Measurements from ENCODE around the gene NT5DC1. TPM values are rescaled to one million over a fixed set of nuclear protein-coding genes. Genes with fewer than 3 reads are reported as not detected.

Gene NT5DC1
- total and polyA plus RNA-seq, 11 donors: 6.5 to 72.4 (median 50.9) TPM

GRCh38 chr6:116078522-116078921 lies 22.1 kb upstream of the NT5DC1 start:
- ATAC-seq (no peak), DNase-seq (no peak)
- H3K27ac ChIP-seq: no peak overlapping the region
- 65 to 74% (median 70%) methylated on average over 3 of the region's 3 CpGs for WGBS, 4 donors
- no peaks in the 10 kb centered on the region for H3K36me3 ChIP-seq
- H3K9me3 ChIP-seq: no peaks in the 10 kb centered on the region
- TF ChIP-seq POLR2A (IDR thresholded peaks at IDR 0.05) (no peak), CTCF (IDR thresholded peaks at IDR 0.05) (no peak)
- H3K27me3 ChIP-seq: no peaks in the 10 kb centered on the region
- H3K4me3 ChIP-seq: no peak overlapping the region
- H3K4me1 ChIP-seq: peaks cover 0 to 12% (median 0%) of the 10 kb centered on the region in 12 donors
- intact Hi-C loops (cut with DNase I): no loop called here

GRCh38 chr6:116078945-116079344 lies 21.7 kb upstream of the NT5DC1 start:
- H3K27me3 ChIP-seq: no peaks in the 10 kb centered on the region
- 96 to 98% (median 98%) methylated on average over 3 of the region's 3 CpGs for WGBS, 4 donors
- TF ChIP-seq CTCF (IDR thresholded peaks at IDR 0.05): no peak
- no peak for TF ChIP-seq POLR2A (IDR thresholded peaks at IDR 0.05)
- H3K4me3 ChIP-seq: no peak overlapping the region
- no peaks in the 10 kb centered on the region for H3K36me3 ChIP-seq
- H3K27ac ChIP-seq: no peak overlapping the region
- ATAC-seq (no peak), DNase-seq (no peak)
- peaks cover 0 to 8% (median 0%) of the 10 kb centered on the region in 12 donors for H3K4me1 ChIP-seq
- intact Hi-C loops (cut with DNase I): no loop called here
- H3K9me3 ChIP-seq: no peaks in the 10 kb centered on the region

- DNase-seq (no peak), ATAC-seq (no peak)
- H3K36me3 ChIP-seq: no peaks in the 10 kb centered on the region
- no peak overlapping the region for H3K4me3 ChIP-seq
- H3K27ac ChIP-seq: no peak overlapping the region
- intact Hi-C loops (cut with DNase I): no loop called here
- H3K4me1 ChIP-seq: peaks cover 0 to 5% (median 0%) of the 10 kb centered on the region in 12 donors
- H3K27me3 ChIP-seq: no peaks in the 10 kb centered on the region
- WGBS, 4 donors: 89 to 91% (median 89%) methylated on average over 5 of the region's 5 CpGs
- H3K9me3 ChIP-seq: no peaks in the 10 kb centered on the region
- TF ChIP-seq CTCF (IDR thresholded peaks at IDR 0.05): no peak
- TF ChIP-seq POLR2A (IDR thresholded peaks at IDR 0.05): no peak
Observed at GRCh38 chr6:116083052-116083451, 17.6 kb upstream of the NT5DC1 start.

GRCh38 chr6:116084284-116084683 lies 16.4 kb upstream of the NT5DC1 start:
- H3K27me3 ChIP-seq: no peaks in the 10 kb centered on the region
- DNase-seq (no peak), ATAC-seq (peak in 2 of 4 donors; percentile 24 to 33)
- H3K4me3 ChIP-seq: no peak overlapping the region
- no peak overlapping the region for H3K27ac ChIP-seq
- H3K36me3 ChIP-seq: no peaks in the 10 kb centered on the region
- TF ChIP-seq CTCF (IDR thresholded peaks at IDR 0.05) (no peak), POLR2A (IDR thresholded peaks at IDR 0.05) (no peak)
- intact Hi-C loops (cut with DNase I): no loop called here
- 57 to 74% (median 62%) methylated on average over 2 of the region's 2 CpGs for WGBS, 4 donors
- peaks cover 0 to 5% (median 0%) of the 10 kb centered on the region in 12 donors for H3K4me1 ChIP-seq
- no peaks in the 10 kb centered on the region for H3K9me3 ChIP-seq
